Choroid plexus epithelial cell (primary cell): ENCODE results near the gene ASXL2.
"Not testable (repeated sequence)": the region's sequence is repeated elsewhere in the genome, so short reads cannot be mapped to it uniquely, and the experiment has no call there.

Experiments
- DNase-seq: peaks from one replicate; pipeline ENCODE4 v3.0.0-alpha.2; 2010; ENCODE audit warnings: low read depth
- H3K4me3 ChIP-seq: 2 replicates; pipeline ENCODE4 v1.5.1; 2011; ENCODE audit warnings: low read depth, mild to moderate bottlenecking, control low read depth, low read length, moderate library complexity
- CTCF ChIP-seq: conservative IDR thresholded peaks from 2 replicates; pipeline ENCODE4 v1.5.1; 2011; ENCODE audit warnings: low read depth, mild to moderate bottlenecking, control low read depth, inconsistent platforms, low read length, moderate library complexity

The ASXL2 gene

DNA sequence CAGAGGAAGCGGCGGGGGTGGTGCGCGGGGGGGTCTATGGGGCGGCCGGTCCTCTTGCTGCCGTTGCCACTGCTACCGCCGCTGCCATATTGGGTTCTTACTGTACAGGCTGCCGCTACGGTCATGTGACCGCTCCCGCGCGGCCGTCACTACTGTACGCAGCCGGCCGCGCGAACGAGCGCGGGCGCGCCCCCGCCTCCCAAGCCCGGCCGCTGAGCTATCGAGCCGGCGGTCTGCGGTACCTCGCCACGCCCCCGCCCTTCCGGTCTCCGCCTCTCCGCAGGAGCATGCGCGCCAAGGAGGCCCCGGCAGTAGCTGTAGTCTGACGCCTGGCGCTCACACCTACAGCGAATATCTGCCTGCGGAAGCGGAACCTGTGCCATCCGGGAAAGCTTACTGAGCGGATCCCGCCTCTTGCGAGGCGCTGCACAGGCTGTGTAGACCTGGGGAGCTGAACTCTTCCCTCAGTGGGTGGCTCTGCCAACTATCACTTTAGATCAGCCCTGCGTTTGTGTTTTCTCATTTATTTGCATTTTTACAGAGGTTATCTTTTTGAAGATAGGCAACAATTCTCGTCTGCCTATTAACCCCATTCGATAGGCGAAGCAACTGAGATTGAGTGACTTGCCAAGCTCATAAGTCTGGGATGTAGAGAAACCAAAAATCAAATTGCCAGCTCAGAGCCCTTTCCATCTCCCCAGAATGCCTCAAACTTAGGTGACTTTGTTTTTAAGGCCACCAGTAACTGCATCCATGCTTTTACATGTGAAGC is at the start of gene ASXL2:
Gene ASXL2 (minus strand): TSS at position 127 of the 772 bp plus-strand sequence. CDS start 265 bp downstream, outside the sequence.
- peak; percentile 98 for DNase-seq
- TF ChIP-seq CTCF, result peak; percentile 16
- H3K4me3 ChIP-seq, result peak within 1 kb of the TSS; percentile 98

- no peak overlapping the region for H3K4me3 ChIP-seq
- DNase-seq, result no peak
- TF ChIP-seq CTCF, result no peak
These were observed 48.9 kb upstream of the ASXL2 start for GRCh38 chr2:25926984-25927756.

- DNase-seq, result no peak
- no peak for TF ChIP-seq CTCF
- H3K4me3 ChIP-seq, result no peak overlapping the region
These were observed 44.2 kb upstream of the ASXL2 start for GRCh38 chr2:25922501-25922900.

GRCh38 chr2:25920786-25921415 is 42.6 kb upstream of the ASXL2 start:
- H3K4me3 ChIP-seq, result no peak overlapping the region
- DNase-seq, result no peak
- TF ChIP-seq CTCF, result no peak

- no peak for TF ChIP-seq CTCF
- H3K4me3 ChIP-seq, result no peak overlapping the region
- DNase-seq, result peak; percentile 70
These were observed 42.0 kb upstream of the ASXL2 start for GRCh38 chr2:25920336-25920735.

GRCh38 chr2:25917832-25918231 is 39.5 kb upstream of the ASXL2 start:
- no peak for DNase-seq
- H3K4me3 ChIP-seq, result no peak overlapping the region
- TF ChIP-seq CTCF, result no peak

DNA sequence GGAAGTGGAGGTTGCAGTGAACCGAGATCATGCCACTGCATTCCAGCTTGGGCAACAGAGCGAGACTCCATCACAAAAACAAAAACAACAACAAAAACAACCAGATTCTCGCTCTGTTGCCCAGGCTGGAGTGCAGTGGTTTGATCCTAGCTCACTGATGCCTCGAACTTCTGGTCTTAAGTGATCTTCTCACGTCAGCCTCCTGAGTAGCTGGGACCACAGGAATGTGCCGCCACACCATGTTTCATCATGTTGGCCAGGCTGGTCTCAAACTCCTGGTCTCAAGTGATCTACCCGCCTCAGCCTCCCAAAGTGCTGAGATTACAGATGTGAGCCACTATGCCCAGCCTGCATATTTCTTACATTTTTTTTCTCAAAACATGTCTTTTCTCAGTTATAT is 39.1 kb upstream of the ASXL2 start:
- not testable (repeated sequence) for H3K4me3 ChIP-seq
- DNase-seq, result peak; percentile 61

- DNase-seq, H3K4me3 ChIP-seq: not testable (repeated sequence)
These were observed 37.9 kb upstream of the ASXL2 start for GRCh38 chr2:25915944-25916772.

GRCh38 chr2:25915411-25915810 is 37.1 kb upstream of the ASXL2 start:
- DNase-seq, H3K4me3 ChIP-seq: not testable (repeated sequence)

DNA sequence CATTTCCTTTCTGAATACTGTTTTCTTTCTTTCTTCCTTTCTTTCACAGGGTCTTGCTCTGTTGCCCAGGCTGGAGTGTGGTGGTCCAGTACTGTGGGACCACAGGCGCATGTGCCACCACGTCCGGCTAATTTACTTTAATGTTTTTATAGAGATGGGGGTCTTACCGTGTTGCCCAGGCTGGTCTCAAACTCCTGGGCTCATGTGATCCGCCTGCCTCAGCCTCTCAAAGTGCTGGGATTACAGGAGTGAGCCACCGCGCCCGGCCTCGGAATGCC is 35.3 kb upstream of the ASXL2 start:
- not testable (repeated sequence) for H3K4me3 ChIP-seq, DNase-seq
